Prostate gland (tissue), 2 donors: ENCODE measurements around the gene FBXL4. TPM values are rescaled to one million over a fixed set of nuclear protein-coding genes. Genes with fewer than 3 reads are reported as not detected.

Source experiments
- DNase-seq: peaks from one replicate; pipeline ENCODE4 v3.0.0-alpha.2; 2019; ENCODE audit warnings: low spot score
- H3K27ac ChIP-seq, 2 donors: fragments of 200-600 bp; sonication (generic); 2 replicates each; pipeline ENCODE4 v1.5.1; 2017 to 2019
- H3K27me3 ChIP-seq: fragments of 200-600 bp; sonication (generic); replicated peaks from 2 replicates; pipeline ENCODE4 v1.5.1; 2019; ENCODE audit not compliant: insufficient read depth
- H3K36me3 ChIP-seq, 2 donors: fragments of 200-600 bp; sonication (generic); 1 replicate in 1 of 2; 2 replicates in 1 of 2; pipeline versions ENCODE4 v1.5.1 to v1.8.1; 2017 to 2019
- H3K4me1 ChIP-seq: fragments of 200-600 bp; sonication (generic); replicated peaks from 2 replicates; pipeline ENCODE4 v1.5.1; 2019
- H3K4me3 ChIP-seq, 2 donors: fragments of 200-600 bp; sonication (generic); 2 replicates each; pipeline ENCODE4 v1.5.1; 2017 to 2019
- H3K9me3 ChIP-seq: fragments of 200-600 bp; sonication (generic); 2 replicates; pipeline ENCODE4 v1.5.1; 2017
- CTCF ChIP-seq, 4 experiments: fragments of 200-600 bp in 2 of 4; fragments of 450-650 bp in 2 of 4; sonication (generic) in 2 of 4; IDR thresholded peaks; 1 replicate in 3 of 4; 2 replicates in 1 of 4; pipeline ENCODE4 v1.5.1; 2016 to 2019; ENCODE audit warnings: antibody characterized with exemption in 4 of 4, mild to moderate bottlenecking in 2 of 4, moderate library complexity in 2 of 4
- POLR2A ChIP-seq: fragments of 450-650 bp; IDR thresholded peaks from one replicate; pipeline ENCODE4 v1.6.1; 2016; ENCODE audit warnings: antibody characterized with exemption, mild to moderate bottlenecking
- POLR2AphosphoS5 ChIP-seq: sonication (generic); formaldehyde crosslinking; IDR thresholded peaks from one replicate; pipeline ENCODE4 v1.6.1; 2017; ENCODE audit warnings: antibody characterized with exemption
- WGBS: methylation state at CpG from one replicate; pipeline ENCODE4 v1.1.5; 2018; 5-methylcytosine and 5-hydroxymethylcytosine counted together
- intact Hi-C: fragments of 100-400 bp; cut with DNase I; formaldehyde crosslinking; loops from one replicate; pipeline ENCODE4 v1.14.2; 2022
- total RNA-seq, 2 donors: library from RNA; depleted of rRNA; stranded (reverse); fragments of >200 nt; gene quantifications; one replicate each; pipeline ENCODE4 v1.1.0, GENCODE V29; 2016

The FBXL4 gene
- total RNA-seq, 2 donors from 2014 or later, result 21.6 to 27.1 TPM

GRCh38 chr6:98967616-98968015 lies 19.9 kb upstream of the FBXL4 start:
- intact Hi-C loops, result no loop called here
- Histone ChIP-seq H3K4me1 (no peaks in the 10 kb centered on the region), H3K36me3 (no peaks in the 10 kb centered on the region), H3K9me3 (no peaks in the 10 kb centered on the region), H3K27me3 (no peaks in the 10 kb centered on the region), H3K4me3 (no peak overlapping the region), H3K27ac (no peak overlapping the region)
- TF ChIP-seq CTCF (IDR thresholded peaks at IDR 0.05) (no peak), POLR2AphosphoS5 (no peak), POLR2A (no peak)
- DNase-seq, result no peak
- 85% methylated on average over 2 of the region's 2 CpGs for WGBS

GRCh38 chr6:98959631-98960030 lies 11.9 kb upstream of the FBXL4 start:
- Histone ChIP-seq H3K27me3 (no peaks in the 10 kb centered on the region), H3K9me3 (no peaks in the 10 kb centered on the region), H3K4me3 (no peak overlapping the region), H3K4me1 (no peaks in the 10 kb centered on the region), H3K27ac (no peak overlapping the region), H3K36me3 (no peaks in the 10 kb centered on the region)
- intact Hi-C loops, result no loop called here
- 68% methylated on average over 1 of the region's 1 CpG for WGBS
- no peak for DNase-seq
- TF ChIP-seq POLR2A (no peak), CTCF (IDR thresholded peaks at IDR 0.05) (no peak), POLR2AphosphoS5 (no peak)

GRCh38 chr6:98958776-98959175 lies 11.0 kb upstream of the FBXL4 start:
- H3K4me3 ChIP-seq, result no peak overlapping the region
- WGBS, result 39% methylated on average over 3 of the region's 3 CpGs
- no peaks in the 10 kb centered on the region for H3K4me1 ChIP-seq
- no peaks in the 10 kb centered on the region for H3K36me3 ChIP-seq
- peak; percentile 5 for DNase-seq
- H3K27me3 ChIP-seq, result no peaks in the 10 kb centered on the region
- peak; percentile 24 for TF ChIP-seq POLR2AphosphoS5
- no peak for TF ChIP-seq CTCF (IDR thresholded peaks at IDR 0.05)
- H3K27ac ChIP-seq, result no peak overlapping the region
- H3K9me3 ChIP-seq, result no peaks in the 10 kb centered on the region
- intact Hi-C loops, result no loop called here

GRCh38 chr6:98957450-98957849 lies 9.7 kb upstream of the FBXL4 start:
- no peak overlapping the region for H3K27ac ChIP-seq
- no peak overlapping the region for H3K4me3 ChIP-seq
- WGBS, result 17% methylated on average over 3 of the region's 3 CpGs
- H3K4me1 ChIP-seq, result no peaks in the 10 kb centered on the region
- intact Hi-C loops, result no loop called here
- H3K36me3 ChIP-seq, result no peaks in the 10 kb centered on the region
- H3K9me3 ChIP-seq, result no peaks in the 10 kb centered on the region
- TF ChIP-seq CTCF (IDR thresholded peaks at IDR 0.05) (no peak), POLR2A (no peak), POLR2AphosphoS5 (no peak)
- peak; percentile 15 for DNase-seq
- no peaks in the 10 kb centered on the region for H3K27me3 ChIP-seq

GRCh38 chr6:98949589-98949988 lies 1.8 kb upstream of the FBXL4 start:
- Histone ChIP-seq H3K4me1 (no peaks in the 10 kb centered on the region), H3K27me3 (no peaks in the 10 kb centered on the region), H3K4me3 (no peak overlapping the region), H3K9me3 (no peaks in the 10 kb centered on the region), H3K27ac (no peak overlapping the region), H3K36me3 (no peaks in the 10 kb centered on the region)
- TF ChIP-seq POLR2A (no peak), POLR2AphosphoS5 (no peak), CTCF (IDR thresholded peaks at IDR 0.05) (no peak)
- no peak for DNase-seq
- intact Hi-C loops, result no loop called here
- 82% methylated on average over 2 of the region's 2 CpGs for WGBS
